B cell (primary cell): Measurements from ENCODE around the gene BRME1. TPM values are rescaled to one million over a fixed set of nuclear protein-coding genes. Genes with fewer than 3 reads are reported as not detected.

Experiments used
- ATAC-seq: fragments of 200-7000 bp; cut with Tn5 transposase; one replicate; pipeline ENCODE4 v1.10.0; 2021; ENCODE audit warnings: low read depth, mild to moderate bottlenecking, moderate number of reproducible peaks, moderate library complexity
- CTCF ChIA-PET: fragments of 350-600 bp; sonication (Branson Sonifier 250); formaldehyde crosslinking; loops from one replicate; lab custom pipeline; 2021; ENCODE audit warnings: antibody characterized with exemption, inconsistent platforms; lab: Charles Lee
- POLR2A ChIA-PET: fragments of 350-600 bp; sonication (Branson Sonifier 250); formaldehyde crosslinking; loops from one replicate; lab custom pipeline; 2021; ENCODE audit warnings: antibody characterized with exemption; lab: Charles Lee
- DNase-seq: peaks from one replicate; pipeline ENCODE4 v3.0.0; 2013
- H2AFZ ChIP-seq: 2 replicates; pipeline ENCODE4 v1.6.1; 2012; ENCODE audit warnings: mild to moderate bottlenecking, low read depth, low read length; ENCODE audit not compliant: insufficient read depth, poor library complexity, severe bottlenecking
- H3K27ac ChIP-seq, 2 donors: 1 replicate in 1 of 2; 2 replicates in 1 of 2; pipeline ENCODE4 v1.5.1; 2012 to 2013; ENCODE audit warnings: low read length in 2 of 2, mild to moderate bottlenecking in 2 of 2, moderate library complexity in 1 of 2
- H3K27me3 ChIP-seq, 4 experiments: fragments of 200-600 bp in 1 of 4; sonication (generic) in 1 of 4; replicated peaks in 1 of 4; 1 replicate in 2 of 4; 2 replicates in 2 of 4; pipeline versions ENCODE4 v1.6.1 to v1.7.0; 2013 to 2016; ENCODE audit warnings: low read length in 3 of 4, mild to moderate bottlenecking in 2 of 4, mixed read lengths in 1 of 4, moderate library complexity in 1 of 4; ENCODE audit not compliant: insufficient read depth in 4 of 4, control insufficient read depth in 3 of 4; ENCODE audit errors: control extremely low read depth in 1 of 4
- H3K36me3 ChIP-seq, 2 experiments: replicated peaks in 1 of 2; 1 replicate in 1 of 2; 2 replicates in 1 of 2; pipeline versions ENCODE4 v1.6.1 to v1.7.1; 2013; ENCODE audit warnings: low read length in 1 of 2; ENCODE audit not compliant: insufficient read depth in 2 of 2, control insufficient read depth in 1 of 2; ENCODE audit errors: control extremely low read depth in 1 of 2, extremely low read depth in 1 of 2
- H3K4me1 ChIP-seq, 2 donors: fragments of 200-600 bp in 1 of 2; sonication (generic) in 1 of 2; 1 replicate in 1 of 2; 2 replicates in 1 of 2; pipeline versions ENCODE4 v1.5.1 to v1.6.1; 2013 to 2017; ENCODE audit warnings: low read length in 2 of 2; ENCODE audit not compliant: control insufficient read depth in 2 of 2, insufficient read depth in 2 of 2
- H3K4me2 ChIP-seq: replicated peaks from 2 replicates; pipeline ENCODE3; 2012; ENCODE audit warnings: mild to moderate bottlenecking, low read depth, low read length; ENCODE audit not compliant: poor library complexity, severe bottlenecking
- H3K4me3 ChIP-seq, 5 experiments: fragments of 200-600 bp in 1 of 5; sonication (generic) in 1 of 5; 1 replicate in 3 of 5; 2 replicates in 2 of 5; pipeline versions ENCODE4 v1.5.1 to v1.7.0; 2011 to 2016; ENCODE audit warnings: low read length in 4 of 5, mild to moderate bottlenecking in 4 of 5, low read depth in 2 of 5, control low read depth in 1 of 5, moderate library complexity in 1 of 5; ENCODE audit not compliant: insufficient read depth in 1 of 5; ENCODE audit errors: control extremely low read depth in 1 of 5, extremely low read depth in 1 of 5
- H3K79me2 ChIP-seq: fragments of 200-600 bp; sonication (generic); one replicate; pipeline ENCODE4 v1.6.0; 2016; ENCODE audit warnings: low read length; ENCODE audit not compliant: control insufficient read depth, insufficient read depth
- H3K9ac ChIP-seq: fragments of 200-600 bp; sonication (generic); 2 replicates; pipeline ENCODE4 v1.6.1; 2017; ENCODE audit warnings: mild to moderate bottlenecking, low read length, moderate library complexity
- H3K9me3 ChIP-seq, 3 donors: one replicate each; pipeline versions ENCODE4 v1.6.1 to v1.7.1; 2013; ENCODE audit warnings: low read length in 2 of 3; ENCODE audit not compliant: control insufficient read depth in 2 of 3, insufficient read depth in 1 of 3; ENCODE audit errors: control extremely low read depth in 1 of 3
- H4K20me1 ChIP-seq: 2 replicates; pipeline ENCODE4 v1.6.0; 2012; ENCODE audit warnings: mild to moderate bottlenecking, low read length; ENCODE audit not compliant: insufficient read depth, control insufficient read depth, poor library complexity, severe bottlenecking
- H3K27ac Mint-ChIP-seq: one replicate; pipeline ENCODE4 v1.8.0; 2021; ENCODE audit warnings: mixed read lengths
- H3K27me3 Mint-ChIP-seq: one replicate; pipeline ENCODE4 v1.8.0; 2021; ENCODE audit warnings: mixed read lengths
- H3K4me1 Mint-ChIP-seq: one replicate; pipeline ENCODE4 v1.8.0; 2021; ENCODE audit warnings: mixed read lengths
- H3K4me3 Mint-ChIP-seq: one replicate; pipeline ENCODE4 v1.8.0; 2021; ENCODE audit warnings: mixed read lengths
- H3K9me3 Mint-ChIP-seq: one replicate; pipeline ENCODE4 v1.8.0; 2022; ENCODE audit warnings: mixed read lengths; ENCODE audit not compliant: insufficient read depth
- EZH2 ChIP-seq: IDR thresholded peaks from 2 replicates; pipeline ENCODE4 v1.6.1; 2012; ENCODE audit warnings: borderline replicate concordance, low read depth, mild to moderate bottlenecking, moderate library complexity, low read length; ENCODE audit not compliant: insufficient read depth, poor library complexity, severe bottlenecking
- WGBS: methylation state at CpG from one replicate; pipeline ENCODE4 v1.1.5; 2013; ENCODE audit warnings: missing lambda C conversion rate; ENCODE audit not compliant: insufficient coverage; 5-methylcytosine and 5-hydroxymethylcytosine counted together
- intact Hi-C: fragments of 100-400 bp; cut with micrococcal nuclease; formaldehyde crosslinking; loops from one replicate; pipeline ENCODE4 v1.10.0; 2022
- polyA plus RNA-seq: library from polyadenylated mRNA; depleted of rRNA; stranded (reverse); fragments of >200 nt; gene quantifications from 2 replicates; pipeline ENCODE4 v1.2.3, GENCODE V29; 2012
- total RNA-seq, 2 donors: library from RNA; stranded (reverse); fragments of 120-200 nt in 1 of 2; gene quantifications; 1 replicate in 1 of 2; 2 replicates in 1 of 2; pipeline versions ENCODE4 v1.2.3 to v1.2.4, GENCODE V29; 2013 to 2022
- TF ChIP-seq, protein P1 (sequence below): fragments of 200-600 bp; IDR thresholded peaks from one replicate; pipeline ENCODE4 v1.8.0; 2022; ENCODE audit warnings: antibody characterized with exemption, mild to moderate bottlenecking

BRME1 gene
- total and polyA plus RNA-seq, 2 donors (not counting 1 experiment from before 2014, with no cell fraction given) = 1.8 to 2.4 TPM

DNA sequence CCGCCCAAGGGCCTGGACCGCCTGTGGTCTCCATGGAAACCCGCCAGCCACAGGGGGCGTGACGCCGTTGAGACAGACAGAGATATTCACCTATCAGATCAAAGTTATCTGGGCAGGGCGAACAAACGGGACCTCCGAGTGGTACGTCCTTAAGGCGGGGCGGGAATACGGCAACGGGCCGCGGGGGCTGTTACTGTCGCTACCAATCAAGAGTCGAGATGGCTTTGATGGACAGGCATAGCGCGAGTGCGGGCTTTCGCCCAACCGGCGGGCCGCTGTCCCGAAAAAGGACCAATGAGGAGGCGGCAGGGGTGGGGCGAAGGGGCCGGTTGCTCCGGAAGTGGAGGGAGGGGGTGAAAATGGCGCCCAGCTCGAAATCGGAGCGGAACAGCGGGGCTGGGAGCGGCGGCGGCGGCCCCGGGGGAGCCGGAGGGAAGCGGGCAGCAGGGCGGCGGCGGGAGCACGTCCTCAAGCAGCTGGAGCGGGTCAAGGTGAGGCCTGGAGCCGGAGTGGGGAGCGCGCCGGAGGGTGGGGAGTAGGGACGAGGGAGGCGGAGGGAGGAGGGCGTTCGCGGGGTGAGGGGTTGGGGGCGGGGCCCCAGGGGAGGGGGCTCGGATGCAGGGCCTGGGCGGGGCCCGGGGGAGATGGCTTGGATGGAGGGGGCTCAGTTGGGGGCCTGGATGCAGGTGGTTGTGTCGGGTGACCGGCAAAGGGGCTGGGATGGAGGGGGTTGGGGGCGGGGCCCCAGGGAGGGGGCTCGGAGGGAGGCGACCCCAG lies 46.4 kb upstream of the BRME1 start, which contains the start of gene DCAF15:
TSS of gene DCAF15 (plus strand) at position 356 of the 777 bp plus-strand sequence. CDS start at position 360, 4 bp downstream.
- ATAC-seq (peak; percentile 95), DNase-seq (peak; percentile 100)
- peak within 1 kb of the TSS; percentile 98 for H3K4me2 ChIP-seq
- intact Hi-C loops = loop anchor here (1.0 to 5.0 kb wide), 6 partner anchors 34 to 165 kb away; partner anchors contain the start of genes BRME1, CC2D1A, MISP3 and PRKACA
- H3K9me3 ChIP-seq = no peaks in the 10 kb centered on the region
- H3K4me1 ChIP-seq = peaks cover 15 to 18% of the 10 kb centered on the region in 2 donors
- Mint-ChIP-seq H3K9me3 (no peaks in the 10 kb centered on the region), H3K27me3 (no peaks in the 10 kb centered on the region), H3K27ac (peak within 1 kb of the TSS; percentile 96), H3K4me1 (peaks cover 21% of the 10 kb centered on the region), H3K4me3 (peak within 1 kb of the TSS; percentile 96)
- peaks cover 34% of the 10 kb centered on the region for H4K20me1 ChIP-seq
- peaks cover 30% of the 10 kb centered on the region for H3K79me2 ChIP-seq
- H3K36me3 ChIP-seq = peaks cover 0 to 26% of the 10 kb centered on the region in 2 experiments
- H3K27ac ChIP-seq = peak within 1 kb of the TSS; percentile 34 to 85
- CTCF ChIA-PET = interaction anchor here (0.7 to 2.3 kb wide), 8 partner anchors 18 to 119 kb away, joined by 3 to 10 read pairs (median 4); partner anchors contain the start of gene IL27RA
- H3K4me3 ChIP-seq = peak within 1 kb of the TSS; percentile 55 to 98 (median 76)
- no peaks in the 10 kb centered on the region for H3K27me3 ChIP-seq
- H2AFZ ChIP-seq = peak within 1 kb of the TSS; percentile 89
- POLR2A ChIA-PET = interaction anchor here (0.5 to 2.8 kb wide), 9 partner anchors 34 to 105 kb away, joined by 3 to 12 read pairs (median 6); partner anchors contain the start of genes IL27RA and RFX1
- 2% methylated on average over 39 of the region's 65 CpGs for WGBS
- peak within 1 kb of the TSS; percentile 91 for H3K9ac ChIP-seq
- TF ChIP-seq EZH2 = no peak
- TF ChIP-seq, protein P1, sequence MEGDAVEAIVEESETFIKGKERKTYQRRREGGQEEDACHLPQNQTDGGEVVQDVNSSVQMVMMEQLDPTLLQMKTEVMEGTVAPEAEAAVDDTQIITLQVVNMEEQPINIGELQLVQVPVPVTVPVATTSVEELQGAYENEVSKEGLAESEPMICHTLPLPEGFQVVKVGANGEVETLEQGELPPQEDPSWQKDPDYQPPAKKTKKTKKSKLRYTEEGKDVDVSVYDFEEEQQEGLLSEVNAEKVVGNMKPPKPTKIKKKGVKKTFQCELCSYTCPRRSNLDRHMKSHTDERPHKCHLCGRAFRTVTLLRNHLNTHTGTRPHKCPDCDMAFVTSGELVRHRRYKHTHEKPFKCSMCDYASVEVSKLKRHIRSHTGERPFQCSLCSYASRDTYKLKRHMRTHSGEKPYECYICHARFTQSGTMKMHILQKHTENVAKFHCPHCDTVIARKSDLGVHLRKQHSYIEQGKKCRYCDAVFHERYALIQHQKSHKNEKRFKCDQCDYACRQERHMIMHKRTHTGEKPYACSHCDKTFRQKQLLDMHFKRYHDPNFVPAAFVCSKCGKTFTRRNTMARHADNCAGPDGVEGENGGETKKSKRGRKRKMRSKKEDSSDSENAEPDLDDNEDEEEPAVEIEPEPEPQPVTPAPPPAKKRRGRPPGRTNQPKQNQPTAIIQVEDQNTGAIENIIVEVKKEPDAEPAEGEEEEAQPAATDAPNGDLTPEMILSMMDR = no peak
